NCI-H82 treated with DMSO at 0.1 percent for 48 hours (cell line): ENCODE measurements around the gene USP5.

Experiments used
- DNase-seq: peaks from one replicate; lab custom pipeline; 2025; ENCODE audit not compliant: unreplicated experiment; lab: John Stamatoyannopoulos, UW

The USP5 gene

DNA sequence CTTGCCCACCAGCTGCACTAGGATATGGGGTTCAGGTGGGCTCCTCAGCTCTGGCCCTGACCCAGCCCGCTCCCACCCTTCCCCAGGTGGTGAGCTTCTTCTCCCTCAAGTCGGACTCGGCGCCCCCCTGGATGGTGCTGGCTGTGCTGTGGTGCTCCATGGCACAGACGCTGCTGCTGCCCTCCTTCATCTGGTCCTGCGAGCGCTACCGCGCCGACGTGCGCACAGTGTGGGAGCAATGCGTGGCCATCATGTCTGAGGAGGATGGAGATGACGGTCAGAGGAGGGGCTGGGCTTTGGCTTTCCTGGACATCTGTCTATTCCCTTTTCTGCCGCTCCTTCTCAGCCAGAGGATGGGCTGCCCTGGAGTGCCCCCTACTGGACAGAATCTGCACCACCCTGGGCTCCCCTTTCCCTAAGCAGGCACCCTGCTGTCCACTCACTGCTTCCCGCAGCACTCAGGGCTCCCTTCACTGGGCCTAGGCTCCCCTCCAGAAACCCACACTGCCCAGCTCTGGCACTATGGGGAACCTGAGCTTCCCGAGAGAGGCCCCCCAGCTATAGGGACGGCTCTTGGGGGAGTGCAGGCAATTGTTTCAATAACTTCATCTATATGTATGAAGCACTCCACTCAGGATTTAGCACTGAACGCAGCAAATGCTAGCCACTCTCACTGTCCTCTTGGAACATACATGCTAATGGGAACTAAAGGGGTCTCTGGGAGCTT is 26.4 kb upstream of the USP5 start:
- peak; percentile 94 for DNase-seq

DNA sequence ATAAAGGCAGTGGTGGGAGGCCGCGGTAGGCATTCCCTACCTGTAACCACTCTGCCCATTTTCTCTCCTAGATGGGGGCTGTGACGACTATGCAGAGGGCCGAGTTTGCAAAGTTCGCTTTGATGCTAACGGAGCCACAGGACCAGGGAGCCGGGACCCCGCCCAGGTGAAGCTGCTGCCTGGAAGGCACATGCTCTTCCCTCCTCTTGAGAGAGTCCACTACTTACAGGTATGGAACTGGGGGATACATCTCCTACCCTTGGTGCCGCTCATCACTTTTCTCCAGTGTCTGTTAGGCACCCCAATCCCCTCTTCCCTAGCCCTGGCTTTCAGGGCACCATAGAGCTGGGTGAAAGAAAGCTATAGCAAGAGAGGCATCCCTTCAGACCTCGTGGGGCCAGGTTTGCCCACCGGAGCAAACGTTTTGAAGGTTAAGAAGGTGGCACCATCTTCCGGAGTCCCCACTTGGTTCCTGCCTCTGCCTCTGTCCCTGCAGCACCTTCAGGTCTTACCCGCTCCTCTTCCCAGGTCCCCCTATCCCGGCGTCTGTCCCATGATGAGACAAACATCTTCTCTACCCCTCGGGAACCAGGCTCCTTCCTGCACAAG is 25.7 kb upstream of the USP5 start:
- no peak for DNase-seq

DNA sequence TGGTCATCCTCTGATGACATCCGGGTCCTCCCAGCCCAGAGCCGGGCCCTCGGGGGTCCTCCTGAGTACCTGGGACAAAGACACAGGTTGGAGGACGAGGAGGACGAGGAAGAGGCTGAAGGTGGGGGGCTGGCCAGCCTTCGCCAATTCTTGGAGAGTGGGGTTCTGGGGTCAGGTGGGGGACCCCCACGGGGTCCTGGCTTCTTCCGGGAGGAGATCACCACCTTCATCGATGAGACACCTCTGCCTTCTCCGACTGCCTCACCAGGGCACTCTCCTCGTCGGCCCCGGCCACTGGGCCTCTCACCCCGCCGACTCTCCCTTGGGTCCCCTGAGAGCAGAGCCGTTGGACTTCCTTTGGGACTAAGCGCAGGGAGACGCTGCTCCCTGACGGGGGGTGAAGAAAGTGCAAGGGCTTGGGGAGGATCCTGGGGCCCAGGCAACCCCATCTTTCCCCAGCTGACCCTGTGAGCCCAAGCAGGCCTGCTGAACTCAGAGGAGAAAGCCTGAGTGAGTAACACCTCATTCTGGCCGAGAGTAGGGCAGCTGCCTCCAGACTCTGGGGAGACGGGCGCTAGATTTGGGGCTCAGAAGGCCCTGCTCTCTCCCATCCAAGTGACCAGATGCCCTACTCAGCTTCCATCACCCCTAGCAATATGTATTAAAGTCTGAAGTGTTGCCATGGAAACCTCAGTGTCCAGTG is 25.1 kb upstream of the USP5 start:
- DNase-seq: no peak

GRCh38 chr12:6827437-6827911 is 24.5 kb upstream of the USP5 start:
- DNase-seq: peak; percentile 89

GRCh38 chr12:6827982-6828780 is 23.8 kb upstream of the USP5 start, which contains the start of gene P3H3:
Gene P3H3, plus strand, starts transcription at chr12:6828407. Its CDS starts 34 bp downstream, at chr12:6828441.
- peak; percentile 47 for DNase-seq

DNA sequence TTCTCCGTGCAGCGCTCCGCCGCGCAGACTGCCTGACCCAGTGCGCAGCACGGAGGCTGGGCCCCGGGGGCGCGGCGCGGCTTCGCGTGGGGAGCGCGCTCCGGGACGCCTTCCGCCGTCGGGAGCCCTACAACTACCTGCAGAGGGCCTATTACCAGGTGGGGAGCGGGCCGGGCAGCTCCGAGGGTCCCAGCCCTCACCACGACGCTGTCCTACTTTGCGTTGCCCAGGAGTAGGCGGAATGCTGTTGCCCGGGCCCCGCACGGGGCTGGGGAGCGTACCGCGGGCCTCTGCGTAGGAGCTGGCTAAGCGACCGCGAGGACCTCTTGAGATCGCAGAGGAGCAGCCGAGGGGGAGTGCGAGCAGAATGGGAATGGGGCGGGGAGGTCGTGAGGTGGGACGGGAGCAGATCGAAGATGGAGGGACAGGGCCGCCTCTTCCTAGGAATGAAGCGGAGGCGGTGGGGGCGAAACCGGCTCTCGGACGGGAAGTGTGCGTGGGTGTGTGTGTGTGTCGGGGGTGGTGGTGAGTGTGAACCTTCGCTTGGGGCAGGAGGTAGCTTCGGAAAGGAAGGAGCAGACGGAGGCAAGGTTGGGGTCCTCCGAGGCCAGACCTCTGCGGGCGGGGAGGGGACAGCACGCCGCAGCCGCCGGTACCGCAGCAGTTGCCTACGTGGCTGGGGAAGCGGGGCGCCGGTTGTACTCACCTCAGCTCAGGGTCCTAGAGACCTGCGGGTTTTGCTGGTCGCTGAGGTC is 23.0 kb upstream of the USP5 start:
- DNase-seq: no peak

DNA sequence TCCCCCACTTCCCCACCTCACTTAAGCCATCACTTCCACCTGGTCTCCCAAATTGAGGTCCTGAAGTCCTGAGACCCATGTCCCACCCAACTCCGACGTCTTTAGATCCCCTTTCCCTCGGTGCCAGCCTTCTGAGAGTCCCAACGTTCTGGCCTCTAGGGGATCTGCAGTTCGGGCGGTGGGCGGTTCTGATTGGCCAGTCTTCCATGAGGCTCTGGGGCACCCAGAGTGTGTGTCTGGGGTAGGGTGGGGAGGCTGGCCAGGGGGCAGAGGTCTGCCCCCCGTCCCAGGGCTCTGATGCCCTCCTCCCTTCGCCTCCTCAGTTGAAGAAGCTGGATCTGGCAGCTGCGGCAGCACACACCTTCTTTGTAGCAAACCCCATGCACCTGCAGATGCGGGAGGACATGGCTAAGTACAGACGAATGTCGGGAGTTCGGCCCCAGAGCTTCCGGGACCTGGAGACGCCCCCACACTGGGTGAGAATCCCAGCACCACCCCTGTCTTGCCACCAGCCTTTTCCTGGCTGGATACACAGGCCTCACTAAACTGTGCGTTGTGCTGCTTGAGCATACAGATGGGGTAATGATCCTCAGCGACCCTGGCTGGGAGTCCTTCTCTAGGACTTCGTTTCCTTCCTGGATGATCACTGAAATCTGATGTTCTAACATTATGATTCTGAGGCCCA is 22.3 kb upstream of the USP5 start:
- DNase-seq: peak; percentile 23

- no peak for DNase-seq
Observed at GRCh38 chr12:6830286-6830890, 21.6 kb upstream of the USP5 start.

DNA sequence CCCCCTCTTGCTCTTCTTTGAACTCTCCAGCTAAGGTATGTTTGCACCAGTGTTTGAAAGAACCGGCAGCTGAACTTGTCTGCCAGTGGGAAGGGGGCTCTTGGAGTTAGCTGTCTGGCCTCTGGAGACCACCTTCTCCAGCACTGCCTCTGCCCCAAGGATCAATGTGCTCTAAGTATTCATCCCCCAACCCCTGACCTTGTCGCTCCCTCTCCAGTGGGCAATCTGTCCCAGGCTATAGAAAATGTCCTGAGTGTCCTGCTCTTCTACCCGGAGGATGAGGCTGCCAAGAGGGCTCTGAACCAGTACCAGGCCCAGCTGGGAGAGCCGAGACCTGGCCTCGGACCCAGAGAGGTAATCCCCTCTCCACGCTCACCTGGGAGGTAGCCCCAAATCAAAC is 21.0 kb upstream of the USP5 start:
- DNase-seq: no peak

GRCh38 chr12:6831450-6831995 is 20.4 kb upstream of the USP5 start:
- no peak for DNase-seq

GRCh38 chr12:6832125-6832524 is 19.8 kb upstream of the USP5 start:
- no peak for DNase-seq

GRCh38 chr12:6833189-6833890 is 18.6 kb upstream of the USP5 start:
- DNase-seq: no peak

DNA sequence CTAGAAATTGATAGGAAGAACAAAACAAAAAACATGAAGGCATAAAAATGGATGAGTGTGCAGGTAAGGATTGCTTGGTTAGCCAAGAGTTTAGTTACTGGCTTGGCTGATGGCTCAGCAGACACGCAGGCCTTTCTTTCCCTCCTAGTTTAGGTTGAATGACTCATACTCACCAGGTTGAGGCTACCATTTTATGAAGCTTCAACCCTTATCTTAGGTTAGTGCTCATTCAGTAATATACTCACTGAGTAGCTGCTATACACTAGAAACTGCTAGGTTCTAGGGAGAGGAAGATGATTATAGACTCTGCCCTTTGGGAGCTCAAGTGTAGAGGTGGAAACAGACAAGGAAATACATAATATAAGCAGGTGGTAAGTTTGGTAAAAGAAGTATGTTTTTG is 17.7 kb upstream of the USP5 start:
- DNase-seq: no peak

GRCh38 chr12:6834873-6835272 is 17.1 kb upstream of the USP5 start:
- no peak for DNase-seq

DNA sequence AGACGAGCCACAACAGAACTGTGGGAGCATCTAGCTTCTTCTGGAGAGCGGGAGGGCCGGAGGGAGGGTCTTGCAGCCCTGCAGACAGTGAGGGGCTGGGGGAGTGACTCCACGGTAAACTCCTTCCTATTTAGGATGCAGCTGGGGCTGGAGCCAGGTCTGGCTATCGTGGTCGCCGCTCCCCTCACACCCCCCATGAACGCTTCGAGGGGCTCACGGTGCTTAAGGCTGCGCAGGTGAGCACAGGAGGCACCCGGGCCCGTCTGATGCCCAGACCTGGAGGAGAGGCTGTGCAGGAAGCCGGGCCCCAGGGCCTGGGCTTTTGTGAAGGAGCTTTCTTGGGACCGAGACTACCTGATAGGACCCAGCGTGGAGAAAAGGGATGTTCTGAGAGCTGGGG is 15.1 kb upstream of the USP5 start:
- DNase-seq: no peak

DNA sequence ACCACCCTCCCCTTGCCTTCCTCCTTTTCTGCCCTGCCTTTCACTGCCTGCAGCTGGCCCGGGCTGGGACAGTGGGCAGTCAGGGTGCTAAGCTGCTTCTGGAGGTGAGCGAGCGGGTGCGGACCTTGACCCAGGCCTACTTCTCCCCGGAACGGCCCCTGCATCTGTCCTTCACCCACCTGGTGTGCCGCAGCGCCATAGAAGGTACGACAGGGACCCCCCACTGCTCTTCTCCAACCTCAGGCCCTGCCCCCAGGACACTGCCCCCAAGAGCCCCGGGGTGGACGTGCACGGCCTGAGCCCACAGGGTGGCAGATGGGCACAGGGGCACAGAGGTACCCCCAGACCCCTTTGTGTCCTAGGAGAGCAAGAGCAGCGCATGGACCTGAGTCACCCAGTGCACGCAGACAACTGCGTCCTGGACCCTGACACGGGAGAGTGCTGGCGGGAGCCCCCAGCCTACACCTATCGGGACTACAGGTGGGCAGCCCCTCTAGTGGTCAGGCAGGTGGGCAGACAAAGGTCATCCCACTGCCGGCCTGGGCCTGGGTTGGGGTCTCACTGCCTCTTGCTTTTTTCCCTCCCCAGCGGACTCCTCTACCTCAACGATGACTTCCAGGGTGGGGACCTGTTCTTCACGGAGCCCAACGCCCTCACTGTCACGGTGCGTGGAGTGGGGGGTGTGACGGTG is 14.4 kb upstream of the USP5 start:
- no peak for DNase-seq

- no peak for DNase-seq
Observed at GRCh38 chr12:6838854-6839253, 13.1 kb upstream of the USP5 start.
